Activated CD4-positive, alpha-beta T cell treated with anti-CD3 and anti-CD28 coated beads, Interleukin-2, amount 10 ng/mL, durations not matched to agents 7 days and 5 days (primary cell): ENCODE measurements around the gene ANKRD39. TPM values are rescaled to one million over a fixed set of nuclear protein-coding genes. Genes with fewer than 3 reads are reported as not detected.

Source experiments
- CTCF ChIA-PET: fragments of 350-600 bp; sonication (Branson Sonifier 250); formaldehyde crosslinking; loops from one replicate; lab custom pipeline; 2021; ENCODE audit warnings: antibody characterized with exemption; lab: Charles Lee
- POLR2A ChIA-PET: fragments of 350-600 bp; sonication (Branson Sonifier 250); formaldehyde crosslinking; loops from one replicate; lab custom pipeline; 2021; ENCODE audit warnings: antibody characterized with exemption; lab: Charles Lee
- DNase-seq: peaks from one replicate; pipeline ENCODE4 v3.0.0-alpha.2; 2020
- H3K27ac Mint-ChIP-seq: one replicate; pipeline ENCODE4 v1.8.0; 2021; ENCODE audit warnings: mild to moderate bottlenecking, moderate library complexity, mixed read lengths
- H3K27me3 Mint-ChIP-seq: one replicate; pipeline ENCODE4 v1.8.0; 2021; ENCODE audit warnings: mixed read lengths
- H3K36me3 Mint-ChIP-seq: one replicate; pipeline ENCODE4 v1.8.0; 2021; ENCODE audit warnings: low read depth, mixed read lengths
- H3K4me1 Mint-ChIP-seq: one replicate; pipeline ENCODE4 v1.8.0; 2021; ENCODE audit warnings: mixed read lengths
- H3K4me3 Mint-ChIP-seq: one replicate; pipeline ENCODE4 v1.8.0; 2021; ENCODE audit warnings: mild to moderate bottlenecking, moderate library complexity, mixed read lengths
- H3K9me3 Mint-ChIP-seq: one replicate; pipeline ENCODE4 v1.8.0; 2021; ENCODE audit warnings: mixed read lengths
- total RNA-seq, 2 experiments: library from RNA; stranded (reverse); gene quantifications; one replicate each; pipeline ENCODE4 v1.2.3, GENCODE V29; 2021

Gene ANKRD39
- total RNA-seq, 2 experiments from 2014 or later = 32.8 to 35.8 TPM

DNA sequence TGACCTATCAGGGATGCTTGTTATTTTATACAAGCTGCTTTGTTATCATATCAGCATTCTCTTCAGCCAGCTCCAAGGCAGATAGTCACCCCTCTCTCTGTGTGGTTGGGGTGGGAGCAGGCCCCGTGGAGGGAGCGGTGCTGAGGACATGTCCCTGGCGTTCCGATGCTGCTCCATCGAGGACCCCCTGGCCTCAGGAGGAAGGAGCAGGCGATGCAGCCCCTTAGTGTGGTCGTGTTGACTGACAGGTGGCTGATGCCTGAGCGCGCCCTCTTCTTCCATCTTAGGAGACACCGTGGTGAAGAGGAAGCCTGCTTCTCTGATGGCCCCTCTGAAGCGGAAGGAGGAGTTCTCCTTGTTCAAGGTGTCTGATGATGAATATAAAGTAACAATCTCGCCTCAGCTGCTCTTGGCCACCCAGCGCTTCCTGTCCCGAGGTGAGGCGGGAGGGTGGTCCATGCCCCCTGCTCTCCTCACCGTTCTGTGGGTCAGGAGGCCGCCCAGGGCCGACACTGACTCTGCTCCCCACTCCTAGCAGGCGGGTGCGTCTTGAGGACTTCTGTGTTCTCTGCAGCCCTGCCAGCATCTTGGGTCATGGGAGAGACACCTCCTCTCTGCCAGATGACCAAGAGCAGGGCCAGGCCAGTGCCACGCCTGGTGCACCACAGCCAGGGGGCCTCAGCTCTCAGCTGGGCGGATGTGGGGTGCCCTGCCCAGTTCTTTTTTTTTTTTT lies 31.1 kb downstream of the ANKRD39 start:
- peaks cover 44% of the 10 kb centered on the region for H3K36me3 Mint-ChIP-seq
- H3K4me1 Mint-ChIP-seq = peaks cover 9% of the 10 kb centered on the region
- H3K27me3 Mint-ChIP-seq = no peaks in the 10 kb centered on the region
- H3K4me3 Mint-ChIP-seq = no peak overlapping the region
- H3K9me3 Mint-ChIP-seq = no peaks in the 10 kb centered on the region
- ChIA-PET CTCF (interaction anchor here (0.7 kb wide), 1 partner anchor 13 kb away, joined by 3 read pairs; no protein-coding TSS in a partner anchor), POLR2A (no interaction called here)
- DNase-seq = no peak
- no peak overlapping the region for H3K27ac Mint-ChIP-seq

DNA sequence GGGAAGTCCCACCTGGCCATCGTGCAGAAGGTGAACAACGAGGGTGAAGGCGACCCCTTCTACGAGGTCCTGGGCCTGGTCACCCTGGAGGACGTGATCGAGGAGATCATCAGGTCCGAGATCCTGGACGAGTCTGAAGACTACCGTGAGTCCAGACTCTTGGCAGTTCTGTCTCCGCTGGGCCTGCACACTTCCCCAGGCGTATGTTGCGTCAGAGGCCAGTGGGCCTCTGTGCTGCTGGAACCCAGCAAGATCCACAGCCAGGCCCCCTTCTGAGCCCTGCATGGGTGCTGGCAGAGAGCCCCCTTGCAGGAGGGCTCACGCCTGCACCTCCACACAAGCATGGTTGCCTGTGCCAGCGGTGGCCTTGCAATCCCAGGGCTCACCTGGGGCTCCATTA lies 32.8 kb downstream of the ANKRD39 start:
- H3K36me3 Mint-ChIP-seq = peaks cover 40% of the 10 kb centered on the region
- ChIA-PET POLR2A (interaction anchor here (0.6 to 0.7 kb wide), 2 partner anchors 15 to 18 kb away, joined by 3 read pairs; no protein-coding TSS in a partner anchor), CTCF (interaction anchor here (0.6 to 1.6 kb wide), 3 partner anchors 9 to 33 kb away, joined by 3 to 6 read pairs (median 5); partner anchors contain the start of genes ANKRD39 and CNNM3)
- no peaks in the 10 kb centered on the region for H3K9me3 Mint-ChIP-seq
- H3K27ac Mint-ChIP-seq = no peak overlapping the region
- H3K4me3 Mint-ChIP-seq = no peak overlapping the region
- no peak for DNase-seq
- peaks cover 26% of the 10 kb centered on the region for H3K4me1 Mint-ChIP-seq
- H3K27me3 Mint-ChIP-seq = no peaks in the 10 kb centered on the region

DNA sequence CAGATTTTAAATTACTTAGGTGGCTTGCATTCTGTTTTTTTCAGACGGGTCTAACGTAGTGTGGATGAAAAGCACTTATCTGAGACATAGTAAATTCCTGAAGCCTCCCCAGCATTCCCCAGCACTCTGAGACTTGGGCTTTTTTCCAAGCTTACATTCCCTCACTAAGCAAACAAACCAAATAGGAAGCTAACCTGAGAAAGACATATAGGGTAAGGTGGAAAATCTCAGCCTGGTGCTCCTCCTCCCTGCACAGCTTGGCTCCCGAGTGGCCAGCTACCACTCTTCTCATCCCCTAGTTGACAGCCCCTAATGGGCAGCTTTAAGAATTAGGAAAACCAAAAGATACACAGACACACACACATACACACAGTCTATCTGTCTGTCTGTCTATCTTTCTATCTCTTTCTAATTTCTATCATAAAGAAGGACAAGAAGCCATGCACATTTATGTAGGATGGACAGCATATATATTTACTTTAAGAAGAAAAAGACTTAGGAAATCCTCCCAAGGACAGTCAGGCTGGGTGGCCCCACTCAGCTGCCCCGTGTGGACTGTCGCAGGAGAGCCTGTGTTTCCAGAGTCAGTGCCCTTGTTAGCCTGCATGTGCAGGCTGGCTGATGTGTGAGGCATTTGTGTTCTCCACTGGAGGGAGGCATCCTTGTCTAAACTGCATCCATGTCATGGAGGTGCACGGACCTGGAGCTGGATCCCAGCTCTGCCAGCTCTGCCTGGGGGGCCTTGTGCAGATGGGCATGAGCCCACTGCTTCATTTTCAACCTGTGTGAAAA lies 33.5 kb downstream of the ANKRD39 start:
- ChIA-PET POLR2A (interaction anchor here (0.5 kb wide), 1 partner anchor 1623 kb away, joined by 7 read pairs; no protein-coding TSS in a partner anchor), CTCF (interaction anchor here (0.6 to 1.6 kb wide), 3 partner anchors 8 to 34 kb away, joined by 5 to 6 read pairs (median 5); partner anchors contain the start of genes ANKRD39 and CNNM3)
- H3K27me3 Mint-ChIP-seq = no peaks in the 10 kb centered on the region
- no peak overlapping the region for H3K27ac Mint-ChIP-seq
- peaks cover 31% of the 10 kb centered on the region for H3K4me1 Mint-ChIP-seq
- peaks cover 39% of the 10 kb centered on the region for H3K36me3 Mint-ChIP-seq
- H3K4me3 Mint-ChIP-seq = no peak overlapping the region
- no peak for DNase-seq
- H3K9me3 Mint-ChIP-seq = no peaks in the 10 kb centered on the region

DNA sequence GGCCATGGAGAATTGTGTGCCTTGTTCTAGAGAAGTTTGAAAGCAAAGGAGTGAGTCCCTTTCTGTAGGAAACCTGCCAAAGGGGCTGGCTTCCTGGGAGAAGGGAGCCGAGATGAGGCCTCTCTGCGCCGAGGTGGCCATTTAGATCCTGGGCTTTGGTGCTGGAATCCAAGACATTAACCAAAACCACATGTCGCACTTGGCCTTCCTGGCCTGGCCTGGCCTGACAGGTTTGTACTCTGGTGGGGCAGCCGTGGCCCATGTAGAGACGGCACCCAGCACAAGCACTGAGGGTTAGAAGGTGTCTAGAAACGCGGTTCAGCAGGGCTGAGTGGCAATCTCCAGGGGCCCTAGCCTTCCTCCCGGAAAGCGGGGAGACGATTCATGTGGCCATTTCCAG lies 34.6 kb downstream of the ANKRD39 start:
- H3K9me3 Mint-ChIP-seq = no peaks in the 10 kb centered on the region
- DNase-seq = no peak
- POLR2A ChIA-PET = no interaction called here
- H3K27ac Mint-ChIP-seq = no peak overlapping the region
- CTCF ChIA-PET = no interaction called here
- no peak overlapping the region for H3K4me3 Mint-ChIP-seq
- H3K27me3 Mint-ChIP-seq = no peaks in the 10 kb centered on the region
- H3K36me3 Mint-ChIP-seq = peaks cover 40% of the 10 kb centered on the region
- H3K4me1 Mint-ChIP-seq = peaks cover 42% of the 10 kb centered on the region

DNA sequence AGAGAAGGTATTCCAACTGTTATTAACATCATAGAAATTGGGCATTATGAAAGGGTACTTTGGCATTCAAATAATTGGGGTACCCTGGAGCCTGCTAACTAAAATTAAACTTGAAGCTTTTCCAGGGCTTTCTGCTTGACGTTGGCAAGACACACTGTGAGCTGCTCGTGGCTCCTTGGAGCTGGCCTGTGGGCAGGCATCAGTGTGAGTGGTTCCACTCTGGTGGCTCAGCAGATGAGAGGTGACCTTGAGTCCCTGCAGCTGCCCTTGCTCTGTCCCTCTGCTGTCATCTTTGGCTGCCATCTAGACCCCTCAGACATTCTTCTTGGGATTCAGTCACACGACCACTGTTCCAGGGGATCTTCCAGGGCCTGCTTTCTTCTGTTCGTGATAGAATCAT lies 35.0 kb downstream of the ANKRD39 start:
- H3K4me1 Mint-ChIP-seq = peaks cover 46% of the 10 kb centered on the region
- H3K9me3 Mint-ChIP-seq = no peaks in the 10 kb centered on the region
- H3K4me3 Mint-ChIP-seq = no peak overlapping the region
- no peak overlapping the region for H3K27ac Mint-ChIP-seq
- no peaks in the 10 kb centered on the region for H3K27me3 Mint-ChIP-seq
- no peak for DNase-seq
- ChIA-PET POLR2A (no interaction called here), CTCF (no interaction called here)
- peaks cover 43% of the 10 kb centered on the region for H3K36me3 Mint-ChIP-seq

DNA sequence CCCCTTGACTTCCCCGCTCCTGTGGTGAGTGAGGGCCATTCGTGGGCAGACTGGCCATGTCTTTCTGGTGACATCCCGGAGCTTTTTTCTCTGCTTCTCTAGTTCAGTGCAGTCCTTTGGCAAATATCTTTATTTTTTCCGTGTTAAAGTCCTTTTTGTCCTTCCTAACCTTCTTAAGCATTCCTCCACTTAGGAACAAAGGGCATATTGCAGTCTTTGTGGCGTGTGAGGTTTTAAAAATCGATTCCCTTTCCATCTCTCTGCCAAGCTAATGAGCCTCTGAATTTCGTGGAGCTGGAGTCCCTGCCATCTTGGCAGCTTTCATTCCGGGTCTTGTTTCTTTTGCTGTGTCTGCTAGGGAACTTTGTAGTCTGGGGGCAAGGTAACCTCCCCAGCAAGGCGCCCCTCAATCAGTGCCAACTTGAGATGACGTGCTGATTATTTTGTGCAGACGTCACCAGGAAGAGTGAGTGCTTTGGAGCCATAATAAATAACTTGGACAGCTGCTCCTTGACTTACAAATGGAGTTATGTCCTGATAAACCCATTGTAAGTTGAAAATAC lies 36.6 kb downstream of the ANKRD39 start:
- no peak overlapping the region for H3K4me3 Mint-ChIP-seq
- peak overlapping the region; percentile 3 for H3K27ac Mint-ChIP-seq

DNA sequence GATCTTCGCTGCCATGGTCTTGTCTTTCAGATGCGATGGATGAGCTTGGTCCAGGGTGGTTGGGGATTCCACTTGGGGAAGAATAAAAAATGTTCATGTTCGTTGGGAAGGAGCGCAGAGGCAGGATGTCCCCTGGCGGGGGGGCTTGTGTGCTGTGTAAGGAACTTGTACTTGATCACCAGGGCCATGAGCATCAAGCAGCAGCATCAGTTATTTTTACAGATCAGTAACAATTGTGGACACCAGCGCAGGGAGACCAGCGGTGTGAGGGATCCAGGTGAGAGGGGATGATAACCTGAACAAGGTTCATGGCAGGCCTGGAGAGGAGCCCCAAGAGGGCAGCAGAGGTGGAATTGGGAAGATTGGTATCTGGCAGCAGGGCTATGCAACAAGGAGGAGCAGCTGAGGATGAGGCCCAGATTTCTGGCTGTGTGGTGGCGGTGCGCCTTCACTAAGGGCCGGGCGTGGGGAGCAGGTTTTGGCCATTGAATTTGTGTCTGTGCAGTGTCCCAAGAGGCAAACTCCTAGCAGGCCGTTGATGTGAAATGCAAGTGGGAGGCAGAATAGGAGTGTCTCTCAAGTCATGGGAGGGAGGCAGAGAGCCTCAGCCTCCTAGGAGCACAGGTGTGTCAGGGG lies 37.8 kb downstream of the ANKRD39 start:
- peak overlapping the region; percentile 10 for H3K27ac Mint-ChIP-seq
- ChIA-PET POLR2A (no interaction called here), CTCF (interaction anchor here (0.6 to 1.7 kb wide), 5 partner anchors 19 to 476 kb away, joined by 3 to 4 read pairs (median 3); partner anchors contain the start of gene ANKRD39)
- H3K4me3 Mint-ChIP-seq = no peak overlapping the region
- DNase-seq = no peak
- peaks cover 28% of the 10 kb centered on the region for H3K36me3 Mint-ChIP-seq
- H3K27me3 Mint-ChIP-seq = no peaks in the 10 kb centered on the region
- peaks cover 58% of the 10 kb centered on the region for H3K4me1 Mint-ChIP-seq
- H3K9me3 Mint-ChIP-seq = no peaks in the 10 kb centered on the region

More for the DNA sequence above, 36.6 kb downstream of the ANKRD39 start:
- no peaks in the 10 kb centered on the region for H3K9me3 Mint-ChIP-seq
- peaks cover 34% of the 10 kb centered on the region for H3K36me3 Mint-ChIP-seq
- CTCF ChIA-PET = interaction anchor here (0.7 kb wide), 1 partner anchor 12 kb away, joined by 3 read pairs; no protein-coding TSS in a partner anchor
- POLR2A ChIA-PET = interaction anchor here (0.6 kb wide), 1 partner anchor 47 kb away, joined by 3 read pairs; no protein-coding TSS in a partner anchor
- H3K4me1 Mint-ChIP-seq = peaks cover 52% of the 10 kb centered on the region
- H3K27me3 Mint-ChIP-seq = no peaks in the 10 kb centered on the region
- no peak for DNase-seq

DNA sequence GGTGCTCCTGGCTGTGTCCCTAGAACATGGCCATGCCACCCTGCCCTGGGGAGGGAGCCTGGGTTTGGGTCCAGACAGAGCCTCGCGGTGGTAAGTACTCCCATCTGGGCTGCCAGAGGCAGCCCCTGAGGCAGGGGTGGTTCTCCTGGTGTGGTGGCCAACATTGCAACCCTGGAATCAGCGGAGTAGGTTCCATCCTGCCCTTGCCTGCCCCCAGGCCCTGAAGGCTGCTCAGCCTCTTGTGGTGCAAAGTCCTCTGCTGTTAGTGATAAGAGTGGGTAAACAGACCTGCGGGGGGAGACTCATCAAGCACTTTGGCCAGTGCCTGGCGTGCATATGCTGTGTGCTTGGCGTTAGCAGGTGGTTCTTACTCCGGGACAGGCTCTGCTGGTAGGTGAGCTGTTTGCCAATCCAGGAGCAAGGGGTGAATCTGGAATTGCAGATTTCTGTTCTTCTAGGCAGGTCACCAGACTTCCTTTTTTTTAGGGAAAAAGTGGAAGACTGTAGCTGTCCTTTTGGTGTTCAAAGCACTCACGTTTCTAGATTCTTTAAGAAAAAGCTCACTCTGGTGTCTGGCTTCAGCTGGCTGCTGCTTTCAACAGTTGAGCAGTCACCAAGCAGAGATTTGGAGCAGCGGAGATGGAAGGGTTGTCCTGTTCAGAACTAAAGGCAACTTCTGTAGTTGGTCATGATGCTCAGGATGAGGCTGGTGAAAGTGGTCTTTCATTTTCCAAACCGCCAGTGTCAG lies 38.5 kb downstream of the ANKRD39 start:
- Mint-ChIP-seq H3K27ac (no peak overlapping the region), H3K9me3 (no peaks in the 10 kb centered on the region), H3K36me3 (peaks cover 28% of the 10 kb centered on the region), H3K4me1 (peaks cover 57% of the 10 kb centered on the region), H3K4me3 (peak overlapping the region; percentile 85), H3K27me3 (no peaks in the 10 kb centered on the region)
- ChIA-PET POLR2A (no interaction called here), CTCF (interaction anchor here (0.6 to 1.7 kb wide), 6 partner anchors 17 to 475 kb away, joined by 3 to 4 read pairs (median 3); partner anchors contain the start of gene ANKRD39)
- DNase-seq = no peak

DNA sequence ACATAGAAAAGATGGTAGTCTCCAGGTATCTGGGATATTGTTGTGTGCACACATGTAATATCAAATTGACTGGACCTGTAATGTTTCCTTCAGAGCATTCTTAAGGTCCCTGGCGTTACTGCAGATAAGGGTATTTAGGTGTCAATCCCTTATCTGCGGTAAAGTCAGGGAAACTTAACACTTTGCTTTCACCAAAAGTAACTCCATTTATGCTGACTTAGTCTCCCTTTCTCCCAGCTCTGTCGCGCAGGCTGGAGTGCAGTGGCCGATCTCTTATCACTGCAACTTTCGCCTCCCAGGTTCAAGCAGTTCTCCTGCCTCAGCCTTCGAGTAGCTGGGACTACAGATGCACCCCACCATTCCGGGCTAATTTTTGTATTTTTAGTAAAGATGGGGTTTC lies 39.9 kb downstream of the ANKRD39 start:
- peak overlapping the region; percentile 78 for H3K27ac Mint-ChIP-seq
- H3K4me1 Mint-ChIP-seq = peaks cover 57% of the 10 kb centered on the region
- POLR2A ChIA-PET = no interaction called here
- H3K27me3 Mint-ChIP-seq = no peaks in the 10 kb centered on the region
- CTCF ChIA-PET = interaction anchor here (0.8 to 1.7 kb wide), 2 partner anchors 18 to 143 kb away, joined by 4 to 5 read pairs; no protein-coding TSS in a partner anchor
- DNase-seq = no peak
- H3K36me3 Mint-ChIP-seq = peaks cover 28% of the 10 kb centered on the region
- no peaks in the 10 kb centered on the region for H3K9me3 Mint-ChIP-seq
- peak overlapping the region; percentile 85 for H3K4me3 Mint-ChIP-seq

DNA sequence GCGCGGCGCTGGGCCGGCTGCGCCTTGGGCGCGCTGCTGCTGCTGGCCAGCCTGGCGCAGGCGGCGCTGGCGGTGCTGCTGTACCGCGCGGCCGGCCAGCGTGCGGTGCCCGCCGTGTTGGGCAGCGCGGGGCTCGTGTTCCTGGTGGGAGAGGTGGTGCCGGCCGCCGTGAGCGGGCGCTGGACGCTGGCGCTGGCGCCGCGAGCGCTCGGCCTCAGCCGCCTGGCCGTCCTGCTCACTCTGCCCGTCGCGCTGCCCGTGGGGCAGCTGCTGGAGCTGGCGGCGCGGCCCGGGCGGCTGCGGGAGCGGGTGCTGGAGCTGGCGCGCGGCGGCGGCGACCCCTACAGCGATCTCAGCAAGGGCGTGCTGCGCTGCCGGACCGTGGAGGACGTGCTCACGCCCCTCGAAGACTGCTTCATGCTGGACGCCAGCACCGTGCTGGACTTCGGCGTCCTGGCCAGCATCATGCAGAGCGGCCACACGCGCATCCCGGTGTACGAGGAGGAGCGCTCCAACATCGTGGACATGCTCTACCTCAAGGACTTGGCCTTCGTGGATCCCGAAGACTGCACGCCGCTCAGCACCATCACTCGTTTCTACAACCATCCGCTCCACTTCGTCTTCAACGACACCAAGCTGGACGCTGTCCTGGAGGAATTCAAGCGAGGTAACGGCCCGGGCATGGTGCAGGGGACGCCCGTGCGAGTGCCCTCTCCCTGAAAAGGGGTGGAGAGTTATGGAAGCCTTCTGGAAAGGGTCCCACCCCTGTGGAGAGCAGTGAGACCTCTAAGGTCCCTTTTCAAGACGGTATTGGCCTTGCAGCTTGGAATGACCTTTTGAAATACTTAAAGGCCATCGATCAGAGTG lies 40.7 kb downstream of the ANKRD39 start:
- H3K36me3 Mint-ChIP-seq = peaks cover 28% of the 10 kb centered on the region
- H3K4me1 Mint-ChIP-seq = peaks cover 54% of the 10 kb centered on the region
- DNase-seq = no peak
- no peaks in the 10 kb centered on the region for H3K27me3 Mint-ChIP-seq
- no peaks in the 10 kb centered on the region for H3K9me3 Mint-ChIP-seq
- peak overlapping the region; percentile 78 for H3K27ac Mint-ChIP-seq
- ChIA-PET POLR2A (interaction anchor here (1.0 kb wide), 1 partner anchor 146 kb away, joined by 3 read pairs; no protein-coding TSS in a partner anchor), CTCF (interaction anchor here (0.7 to 3.6 kb wide), 9 partner anchors 8 to 295 kb away, joined by 3 to 22 read pairs (median 5); partner anchors contain the start of gene ANKRD39)
- H3K4me3 Mint-ChIP-seq = peak overlapping the region; percentile 85
